Right renal pelvis (tissue), 4 donors: Measurements from ENCODE around the gene ZDHHC21. TPM values are rescaled to one million over a fixed set of nuclear protein-coding genes. Genes with fewer than 3 reads are reported as not detected.

Experiments used
- DNase-seq, 4 donors: peaks; one replicate each; pipeline ENCODE4 v3.0.0-alpha.2; 2013; ENCODE audit warnings: low read depth in 4 of 4, low spot score in 3 of 4, missing footprints in 1 of 4
- polyA plus RNA-seq, 4 donors: library from polyadenylated mRNA; unstranded; fragments of 120-200 nt; gene quantifications; one replicate each; pipeline ENCODE4 v1.2.1, GENCODE V29; 2013; ENCODE audit not compliant: insufficient read length in 4 of 4

Gene ZDHHC21
- polyA plus RNA-seq, 4 donors = 17.3 to 24.6 (median 21.3) TPM

DNA sequence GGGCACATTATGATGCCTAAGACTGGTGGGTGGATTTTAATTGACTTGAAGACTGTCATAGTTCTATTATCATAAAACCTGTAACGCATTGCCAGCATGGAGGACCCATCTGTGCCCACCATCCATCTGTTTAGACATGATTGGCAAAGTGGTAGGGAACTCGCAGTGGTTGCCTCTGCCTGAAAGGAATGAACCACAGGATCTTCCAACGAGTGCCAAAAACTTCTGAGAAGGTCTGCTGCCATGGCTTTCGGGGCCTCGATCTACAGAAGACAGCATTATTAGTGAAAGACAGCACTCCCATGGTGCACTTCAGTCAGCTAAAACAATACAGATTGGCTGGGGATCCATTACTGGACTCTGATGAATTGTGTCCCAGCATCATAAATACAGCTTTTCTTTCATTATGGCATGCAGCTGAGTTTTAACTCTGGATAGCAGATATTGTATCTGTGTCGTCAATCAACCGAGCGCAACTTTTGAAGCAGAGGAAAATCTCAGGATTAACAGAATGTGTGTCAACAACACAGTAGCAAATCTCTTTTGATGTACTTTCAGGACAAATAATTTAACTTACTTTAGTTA is 74.3 kb downstream of the ZDHHC21 start:
- no peak for DNase-seq

DNA sequence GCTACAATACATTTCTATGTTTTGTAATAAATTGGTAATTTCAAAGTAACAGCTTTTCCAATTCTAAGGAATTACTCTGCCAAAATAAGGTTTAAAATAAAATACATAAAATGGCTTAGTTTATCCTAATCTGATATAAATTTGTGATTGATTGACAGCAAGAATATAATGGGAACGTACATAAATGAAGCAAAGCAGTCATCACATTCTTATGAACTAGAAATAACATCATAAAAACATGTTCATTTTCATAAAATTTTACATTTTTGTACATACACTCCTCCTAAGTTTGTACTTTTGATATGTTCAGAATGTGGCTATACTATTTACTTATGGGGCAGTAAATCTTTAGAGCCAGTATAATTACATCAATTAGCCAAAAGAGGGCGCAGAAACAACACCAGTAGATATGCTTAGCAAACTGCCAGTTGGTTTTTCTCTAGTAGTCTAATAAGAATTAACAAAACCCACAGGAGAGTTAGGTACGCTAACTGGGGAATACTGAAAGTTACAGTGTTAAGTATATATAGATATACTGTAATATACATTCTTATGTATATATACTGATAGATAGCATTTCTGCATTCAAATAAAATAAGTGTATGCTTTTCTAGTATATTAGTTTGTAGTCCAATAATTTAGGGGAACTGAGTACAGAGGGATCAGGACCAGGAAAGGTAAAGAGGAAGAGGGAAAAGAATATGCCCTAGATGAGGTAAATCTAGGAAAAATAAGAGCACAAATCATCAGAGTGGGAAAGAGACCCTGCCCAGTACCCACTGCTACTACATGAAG is 76.8 kb downstream of the ZDHHC21 start:
- peak; percentile 14 to 38 (median 24) for DNase-seq

GRCh38 chr9:14608540-14608939 is 84.7 kb downstream of the ZDHHC21 start:
- DNase-seq = no peak

GRCh38 chr9:14597171-14597799 is 95.9 kb downstream of the ZDHHC21 start:
- no peak for DNase-seq

- DNase-seq = no peak
Measured at GRCh38 chr9:14593406-14593805, 99.8 kb downstream of the ZDHHC21 start.

DNA sequence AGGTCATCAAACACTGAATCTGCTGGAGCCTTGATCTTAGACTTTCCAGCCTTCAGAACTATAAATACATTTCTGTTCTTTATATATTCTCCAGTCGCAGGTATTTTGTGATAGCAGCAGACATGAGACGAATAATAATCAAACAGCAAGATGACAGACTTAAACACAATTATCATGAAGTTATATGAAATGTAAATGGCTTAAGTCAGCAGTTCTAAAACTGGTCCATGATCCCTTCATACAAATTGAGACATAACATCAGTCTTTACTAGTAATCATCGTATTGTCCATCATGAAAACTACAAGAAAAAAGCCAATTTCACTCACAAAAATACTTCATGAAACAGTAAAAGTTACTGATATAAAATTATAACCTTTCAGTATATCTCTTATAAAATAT is 101.8 kb downstream of the ZDHHC21 start:
- DNase-seq = no peak

DNA sequence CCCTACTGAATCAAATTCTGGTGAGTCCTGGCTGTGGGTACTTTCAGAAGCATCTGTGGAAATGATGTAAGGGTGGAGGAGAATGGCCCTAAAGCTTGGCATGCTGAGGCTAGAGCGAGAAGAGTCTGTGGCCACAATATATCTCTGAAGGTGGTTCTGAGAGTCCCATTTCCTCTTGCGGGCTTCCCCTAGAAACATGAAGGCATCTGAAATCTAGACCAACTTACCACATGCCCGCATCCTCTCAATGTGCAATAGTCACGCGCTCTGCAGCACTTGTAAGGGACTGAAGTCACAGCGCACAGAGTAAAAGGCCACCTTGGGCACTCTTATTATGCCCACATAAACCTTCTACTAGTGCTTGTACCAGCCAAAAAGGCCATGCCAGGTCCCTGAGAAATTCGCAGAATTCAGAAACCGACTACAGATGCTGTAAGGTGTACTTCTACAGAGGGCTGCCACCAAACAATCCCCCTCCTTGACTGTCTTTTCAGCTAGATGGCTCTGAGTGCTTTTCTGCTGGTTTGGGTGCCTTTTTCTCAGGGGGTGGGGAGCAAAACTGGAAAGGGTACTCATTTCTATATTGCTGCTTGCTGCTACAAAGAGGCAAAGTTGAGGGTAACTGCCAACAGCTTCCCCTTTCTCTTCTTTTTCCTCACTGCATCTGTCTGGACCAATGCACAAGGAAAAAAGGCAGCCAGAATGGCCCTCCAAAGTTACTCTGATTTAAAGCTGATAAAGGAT is 107.3 kb downstream of the ZDHHC21 start:
- DNase-seq = no peak

DNA sequence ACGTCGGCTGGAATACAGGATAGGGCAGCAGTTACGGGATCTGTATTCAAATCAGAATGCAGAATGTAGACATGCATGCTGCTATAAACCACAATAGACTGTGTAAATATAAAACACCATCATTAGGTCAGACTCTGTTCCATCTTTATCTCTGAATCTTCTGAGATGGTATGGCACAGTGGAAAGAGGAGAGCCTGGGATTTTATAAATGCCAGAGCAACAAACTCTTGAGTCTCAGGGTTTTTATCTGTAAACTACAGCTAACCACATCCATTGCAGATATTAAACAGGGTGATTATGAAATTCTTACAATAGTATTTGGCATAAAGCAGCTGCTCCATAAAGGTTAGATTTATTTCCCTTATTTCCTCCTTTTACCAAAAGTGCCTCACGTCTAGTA is 108.7 kb downstream of the ZDHHC21 start:
- no peak for DNase-seq

DNA sequence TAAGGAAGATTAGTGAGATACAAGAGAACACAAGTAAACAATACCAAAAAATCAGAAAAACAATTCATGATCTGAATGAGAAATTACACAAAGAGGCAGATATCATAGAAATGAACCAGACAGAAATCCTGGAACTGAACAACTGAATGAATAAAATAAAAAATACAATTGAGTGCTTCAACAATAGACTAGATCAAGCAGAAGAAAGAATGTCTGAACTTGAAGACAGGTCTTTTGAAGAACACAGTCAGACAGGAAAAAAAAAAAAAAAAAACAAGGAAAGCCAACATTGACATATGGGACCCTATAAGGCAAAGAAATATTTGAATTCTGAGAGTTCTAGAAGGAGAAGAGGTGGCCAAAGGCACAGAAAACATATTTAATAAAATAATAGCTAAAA is 115.2 kb downstream of the ZDHHC21 start:
- DNase-seq = no peak

DNA sequence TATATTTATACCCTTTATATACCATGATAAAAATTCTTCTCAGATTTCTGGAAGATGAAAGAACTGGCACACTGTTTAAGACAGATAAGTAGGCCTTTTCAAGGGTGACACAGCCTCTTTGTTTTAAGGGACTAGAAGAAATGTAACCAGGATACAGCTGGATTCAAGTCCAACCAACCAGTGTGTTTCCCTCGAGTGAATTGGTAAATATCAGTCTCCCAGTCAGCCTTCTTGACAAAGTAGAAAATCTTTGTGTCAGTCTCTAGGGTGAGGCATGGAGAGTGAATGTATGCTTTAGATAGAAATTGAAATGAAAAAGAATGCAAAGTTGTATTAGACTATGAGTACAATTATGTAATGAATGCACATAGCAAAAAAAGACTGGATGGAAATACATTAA is 119.1 kb downstream of the ZDHHC21 start:
- DNase-seq = no peak

- no peak for DNase-seq
Measured at GRCh38 chr9:14573319-14573718, 119.9 kb downstream of the ZDHHC21 start.

GRCh38 chr9:14565352-14566016 is 127.7 kb downstream of the ZDHHC21 start:
- no peak for DNase-seq

DNA sequence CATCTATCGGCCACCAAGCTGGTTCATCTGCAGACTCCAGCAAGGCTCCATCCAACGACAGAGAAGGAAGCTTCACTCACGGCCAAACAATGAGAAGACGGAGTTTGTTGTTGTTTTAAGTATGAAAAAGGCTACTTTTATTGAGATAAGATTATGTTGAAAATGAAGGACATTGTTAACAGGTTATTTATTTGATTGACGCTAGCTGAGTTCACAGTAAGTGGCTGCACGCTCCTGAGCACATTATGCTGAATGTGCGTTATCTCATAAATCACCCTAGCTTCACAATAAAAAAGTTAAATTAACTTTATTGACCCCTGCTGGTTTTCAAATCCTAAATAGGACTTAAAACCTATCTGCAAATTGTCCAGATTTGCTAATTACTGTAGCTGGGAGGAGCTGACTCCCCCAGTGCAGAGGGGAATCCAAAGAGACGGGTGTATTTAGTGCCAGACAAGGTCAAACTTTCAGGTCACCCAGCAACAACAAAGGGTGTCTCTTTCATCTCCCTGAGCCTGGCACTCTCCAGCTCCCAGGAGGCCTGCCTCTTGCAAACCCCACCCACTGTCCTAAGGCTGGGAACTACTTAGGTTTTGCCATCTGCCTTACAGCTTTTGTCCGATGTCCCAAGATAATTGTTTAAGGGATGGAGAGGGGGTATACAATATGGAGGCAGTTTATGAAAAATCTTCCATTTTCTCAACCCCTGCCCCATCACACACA is 129.2 kb downstream of the ZDHHC21 start:
- DNase-seq = no peak

DNA sequence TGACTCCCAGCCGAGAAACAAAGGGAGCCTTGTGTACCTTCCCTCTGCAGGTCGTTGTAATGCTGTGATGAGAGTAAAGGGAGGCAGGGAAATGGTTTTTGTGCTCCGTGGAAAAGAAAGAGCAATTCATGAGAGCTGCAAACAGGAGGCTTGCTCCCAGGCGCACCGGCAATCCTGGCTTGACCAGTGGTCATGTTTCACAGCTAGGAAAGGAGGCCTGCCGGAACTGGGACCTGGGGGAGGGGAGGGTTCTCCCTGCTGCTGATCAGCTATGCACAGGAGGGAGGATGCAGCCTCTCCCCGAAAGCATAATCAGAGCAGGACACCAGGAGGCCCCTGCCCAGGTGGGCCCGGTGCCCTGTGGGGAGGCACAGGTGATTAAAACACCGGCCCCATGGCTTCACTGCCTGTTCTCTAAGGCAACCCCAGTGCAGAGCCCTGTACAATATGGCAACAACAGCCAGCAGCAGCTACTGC is 131.3 kb downstream of the ZDHHC21 start:
- DNase-seq = no peak

Other genes with a start within 250 kb of the ZDHHC21 start
- 1 to 10 TPM in 1 of 4 donors, under 1 TPM in 3; 0.38 to 1.1 (median 0.55) TPM for gene CER1, start 29.3 kb upstream of the ZDHHC21 start, polyA plus RNA-seq
- 100 to 1,000 TPM; 168 to 177 (median 176) TPM for gene FREM1, start 217.0 kb upstream of the ZDHHC21 start, polyA plus RNA-seq